ENCODE data around the gene SMIM27.

- no peak for TF ChIP-seq EZH2phosphoT487 (IDR thresholded peaks at IDR 0.05; ENCODE audit: insufficient read depth, low read depth)
- TF ChIP-seq EZH2 (IDR thresholded peaks at IDR 0.05; ENCODE audit: insufficient read depth, poor library complexity, severe bottlenecking) = no peak
Measured at GRCh38 chr9:32579706-32580331, 27.7 kb downstream of the SMIM27 start.
